Stimulated activated CD4-positive, alpha-beta T cell treated with anti-CD3 and anti-CD28 coated beads, Interleukin-15, amount 100 ng/mL, for 48 hours (primary cell): ENCODE measurements around the gene C2CD4C.
"Not testable (repeated sequence)": the region's sequence is repeated elsewhere in the genome, so short reads cannot be mapped to it uniquely, and the experiment has no call there.

Experiments
- DNase-seq, 2 donors: peaks; one replicate each; pipeline ENCODE4 v3.0.0-alpha.2; 2020; ENCODE audit warnings: low read depth in 2 of 2

C2CD4C gene

GRCh38 chr19:367963-368629 is 40.9 kb downstream of the C2CD4C start:
- DNase-seq: no peak

GRCh38 chr19:367561-367960 is 41.4 kb downstream of the C2CD4C start:
- no peak for DNase-seq

GRCh38 chr19:366951-367350 is 42.0 kb downstream of the C2CD4C start:
- DNase-seq: no peak

GRCh38 chr19:366205-366783 is 42.7 kb downstream of the C2CD4C start:
- no peak for DNase-seq

GRCh38 chr19:364496-365287 is 44.3 kb downstream of the C2CD4C start:
- no peak for DNase-seq

- DNase-seq: no peak
These were observed 46.3 kb downstream of the C2CD4C start for GRCh38 chr19:362683-363082.

- no peak for DNase-seq
These were observed 46.8 kb downstream of the C2CD4C start for GRCh38 chr19:362154-362553.

- DNase-seq: no peak
These were observed 49.4 kb downstream of the C2CD4C start for GRCh38 chr19:359653-359925.

- not testable (repeated sequence) for DNase-seq
These were observed 53.4 kb downstream of the C2CD4C start for GRCh38 chr19:355536-355935.
